NCI-H510A (cell line): ENCODE data around the gene CCDC85C.
A peak's percentile ranks its signal among the peaks of the same experiment; 100 is the strongest.

ENCODE experiments used
- DNase-seq: peaks from one replicate; lab custom pipeline; 2025; lab: John Stamatoyannopoulos, UW

Gene CCDC85C

GRCh38 chr14:99556134-99556791 is 47.7 kb downstream of the CCDC85C start:
- DNase-seq, result no peak

GRCh38 chr14:99554757-99555531 is 49.1 kb downstream of the CCDC85C start:
- DNase-seq, result no peak

- DNase-seq, result no peak
Observed at GRCh38 chr14:99554184-99554583, 49.8 kb downstream of the CCDC85C start.

- DNase-seq, result peak; percentile 30
Observed at GRCh38 chr14:99552572-99553216, 51.3 kb downstream of the CCDC85C start.

- no peak for DNase-seq
Observed at GRCh38 chr14:99552021-99552553, 51.9 kb downstream of the CCDC85C start.

GRCh38 chr14:99551034-99551922 is 52.7 kb downstream of the CCDC85C start:
- DNase-seq, result peak; percentile 69

- no peak for DNase-seq
Observed at GRCh38 chr14:99550387-99550992, 53.5 kb downstream of the CCDC85C start.

- peak; percentile 46 for DNase-seq
Observed at GRCh38 chr14:99549684-99550083, 54.3 kb downstream of the CCDC85C start.

GRCh38 chr14:99548871-99549515 is 55.0 kb downstream of the CCDC85C start:
- DNase-seq, result no peak

- DNase-seq, result peak; percentile 53
Observed at GRCh38 chr14:99548255-99548654, 55.8 kb downstream of the CCDC85C start.

- DNase-seq, result no peak
Observed at GRCh38 chr14:99546234-99546879, 57.6 kb downstream of the CCDC85C start.

GRCh38 chr14:99545586-99545985 is 58.4 kb downstream of the CCDC85C start:
- no peak for DNase-seq

- DNase-seq, result no peak
Observed at GRCh38 chr14:99544991-99545390, 59.0 kb downstream of the CCDC85C start.

GRCh38 chr14:99543985-99544384 is 60.0 kb downstream of the CCDC85C start:
- no peak for DNase-seq

- DNase-seq, result no peak
Observed at GRCh38 chr14:99543370-99543769, 60.6 kb downstream of the CCDC85C start.

- no peak for DNase-seq
Observed at GRCh38 chr14:99542566-99542965, 61.4 kb downstream of the CCDC85C start.

- DNase-seq, result peak; percentile 52
Observed at GRCh38 chr14:99541677-99542470, 62.1 kb downstream of the CCDC85C start.

- no peak for DNase-seq
Observed at GRCh38 chr14:99541211-99541610, 62.8 kb downstream of the CCDC85C start.
